Measurements from ENCODE around the gene CDC42EP4. TPM values are rescaled to one million over a fixed set of nuclear protein-coding genes. Genes with fewer than 3 reads are reported as not detected.

CDC42EP4 gene
- total and polyA plus RNA-seq, 2 experiments from 2014 or later, result 4.4 to 19.9 TPM

DNA sequence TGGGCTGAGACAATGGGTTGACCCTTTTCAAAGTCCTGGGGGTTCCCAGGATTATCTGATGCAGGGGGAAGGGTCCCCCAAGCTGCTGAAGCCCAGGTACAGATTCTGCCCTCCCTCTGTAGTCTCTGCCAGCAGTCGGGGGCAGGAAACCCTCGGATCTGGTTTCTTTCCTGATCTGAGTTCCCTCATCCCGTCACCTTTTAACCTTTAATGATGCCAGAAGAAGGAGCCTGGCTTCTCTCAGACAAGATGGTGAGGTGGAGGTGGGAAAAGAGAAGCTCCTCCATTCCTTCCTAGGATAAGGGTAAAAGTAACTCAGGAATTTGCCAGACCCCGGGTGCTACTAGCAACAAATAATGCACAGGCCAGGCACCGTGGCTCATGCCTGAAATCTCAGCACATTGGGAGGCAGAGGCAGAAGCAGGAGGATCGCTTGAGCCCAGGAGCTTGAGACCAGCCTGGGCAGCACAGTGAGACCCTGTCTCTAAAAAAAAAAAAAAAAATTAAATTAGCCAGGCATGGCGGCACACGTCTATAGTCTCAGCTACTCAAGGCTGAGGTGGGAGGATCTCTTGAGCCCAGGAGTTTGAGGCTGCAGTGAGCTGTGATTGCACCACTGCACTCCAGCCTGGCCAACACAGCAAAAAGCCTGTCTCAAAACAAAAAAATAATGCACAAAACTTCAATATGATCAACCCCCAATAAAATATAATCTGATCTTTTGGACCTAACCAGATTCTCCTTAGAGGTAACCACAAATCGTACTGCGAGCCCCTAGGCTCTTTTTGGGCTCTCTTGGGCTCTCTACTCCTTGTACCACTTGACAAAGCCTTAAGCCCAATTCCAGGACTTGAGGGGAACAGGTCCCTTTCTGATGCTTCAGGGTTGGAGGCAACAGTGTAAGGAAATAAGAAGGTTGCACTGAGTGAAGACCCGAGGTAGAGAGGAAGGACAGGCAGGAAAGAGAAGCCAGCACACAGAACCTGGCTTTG is 5.7 kb downstream of the CDC42EP4 start (continued):
- no peak for TF ChIP-seq CTCF (conservative IDR thresholded peaks at IDR 0.05; ENCODE audit: low read depth in 2 of 2)
- TF ChIP-seq ZNF114 (CRISPR knock-in tag; IDR thresholded peaks at IDR 0.05), result no peak
- no peak for TF ChIP-seq NANOG (IDR thresholded peaks at IDR 0.05; ENCODE audit: borderline replicate concordance)
- TF ChIP-seq, protein P1, sequence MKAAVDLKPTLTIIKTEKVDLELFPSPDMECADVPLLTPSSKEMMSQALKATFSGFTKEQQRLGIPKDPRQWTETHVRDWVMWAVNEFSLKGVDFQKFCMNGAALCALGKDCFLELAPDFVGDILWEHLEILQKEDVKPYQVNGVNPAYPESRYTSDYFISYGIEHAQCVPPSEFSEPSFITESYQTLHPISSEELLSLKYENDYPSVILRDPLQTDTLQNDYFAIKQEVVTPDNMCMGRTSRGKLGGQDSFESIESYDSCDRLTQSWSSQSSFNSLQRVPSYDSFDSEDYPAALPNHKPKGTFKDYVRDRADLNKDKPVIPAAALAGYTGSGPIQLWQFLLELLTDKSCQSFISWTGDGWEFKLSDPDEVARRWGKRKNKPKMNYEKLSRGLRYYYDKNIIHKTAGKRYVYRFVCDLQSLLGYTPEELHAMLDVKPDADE (IDR thresholded peaks at IDR 0.05), result no peak
- no peak for TF ChIP-seq CREB1 (CRISPR knock-in tag; IDR thresholded peaks at IDR 0.05; ENCODE audit: low read depth)

DNA sequence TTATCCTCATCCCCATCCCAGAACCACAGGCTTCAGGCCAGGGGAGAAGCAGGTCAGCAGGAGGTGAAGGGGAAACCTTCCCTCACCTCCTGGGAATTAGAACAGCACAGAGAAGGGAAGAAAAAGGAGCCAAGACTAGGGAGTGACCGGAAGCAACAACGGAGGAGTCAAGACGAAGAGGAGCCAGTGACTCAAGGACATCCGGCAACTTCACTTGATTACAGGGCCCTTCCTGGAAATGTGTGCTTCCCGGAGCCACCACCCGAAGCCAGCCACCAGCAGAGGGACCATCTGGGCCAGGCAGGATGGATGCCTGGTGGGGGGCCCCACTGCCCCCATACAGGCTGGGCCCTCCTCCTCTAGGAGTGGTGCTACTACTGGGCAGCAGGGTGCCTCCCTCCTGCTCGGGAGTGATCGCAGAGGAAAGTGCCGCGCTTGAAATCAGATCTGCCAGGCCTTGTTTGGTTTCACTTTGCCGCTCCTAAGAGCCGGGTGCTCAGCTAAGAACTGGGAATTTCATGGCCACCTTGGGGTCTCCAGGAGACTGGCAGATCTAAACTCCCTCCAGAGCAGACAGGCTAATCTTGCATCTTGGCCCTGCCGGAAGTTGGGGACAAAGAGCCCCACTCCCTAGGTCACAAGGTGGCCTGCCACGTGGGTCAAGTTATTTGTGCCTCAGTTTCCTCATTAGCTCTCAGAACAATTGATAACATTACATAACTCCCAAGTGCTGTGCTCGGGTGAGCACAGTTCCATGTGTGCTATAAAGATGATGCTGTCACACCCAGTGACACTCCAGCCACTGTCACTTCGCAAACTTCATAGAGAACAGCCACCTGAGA is 6.6 kb downstream of the CDC42EP4 start:
- Histone ChIP-seq H3F3A (replicated peaks; ENCODE audit: low read depth) (no peaks in the 10 kb centered on the region), H3K9me2 (ENCODE audit: insufficient read depth) (no peaks in the 10 kb centered on the region), H3K79me2 (replicated peaks; ENCODE audit: insufficient read depth) (peaks cover 65% of the 10 kb centered on the region), H3K4me2 (peak overlapping the region; percentile 57), H3K36me3 (ENCODE audit: insufficient read depth) (no peaks in the 10 kb centered on the region), H2AFZ (no peak overlapping the region), H3K27ac (ENCODE audit: low read depth) (peak overlapping the region; percentile 69), H3K4me1 (ENCODE audit: insufficient read depth) (peaks cover 28% of the 10 kb centered on the region), H3K4me3 (peak overlapping the region; percentile 12; the same call in 1 of the 2 replicates), H3K27me3 (ENCODE audit: insufficient read depth) (0 out of 2 replicates have a peak, but pooled peaks cover 4% of the 10 kb centered on the region), H4K20me1 (replicated peaks; ENCODE audit: insufficient read depth) (no peaks in the 10 kb centered on the region)
- ATAC-seq (peak; percentile 75), DNase-seq (ENCODE audit: low spot score) (peak; percentile 68)
- peaks cover 30% of the 10 kb centered on the region for H3K4me1 Mint-ChIP-seq
- no peak overlapping the region; the same call in 2 of the 3 replicates for H3K4me3 Mint-ChIP-seq
- peaks cover 11% of the 10 kb centered on the region for H3K27me3 Mint-ChIP-seq (ENCODE audit: insufficient read depth, low read depth, poor library complexity)
- 0 out of 3 replicates have a peak, but pooled peaks cover 2% of the 10 kb centered on the region for H3K36me3 Mint-ChIP-seq (ENCODE audit: low read depth)
- no peaks in the 10 kb centered on the region for H3K9me3 Mint-ChIP-seq
- no peak overlapping the region for H3K27ac Mint-ChIP-seq
- TF ChIP-seq, protein P1 (IDR thresholded peaks at IDR 0.05), result peak; percentile 21; the same call in 1 of the 2 replicates
- TF ChIP-seq EZH2phosphoT487 (IDR thresholded peaks at IDR 0.05; ENCODE audit: unreplicated experiment) (no peak), CTCF (conservative IDR thresholded peaks at IDR 0.05; ENCODE audit: low read depth in 2 of 2) (peak; percentile 41 to 55), CREB1 (CRISPR knock-in tag; IDR thresholded peaks at IDR 0.05; ENCODE audit: low read depth) (no peak), NANOG (IDR thresholded peaks at IDR 0.05; ENCODE audit: borderline replicate concordance) (no peak), ZNF331 (CRISPR knock-in tag; IDR thresholded peaks at IDR 0.05; ENCODE audit: low read depth) (no peak)
